KOPT-K1 (cell line): ENCODE measurements around the gene ASIC2.

Experiments used
- H3K27ac ChIP-seq: fragments of 200-600 bp; sonication (generic); 2 replicates; pipeline ENCODE4 v1.5.1; 2016; ENCODE audit warnings: antibody characterized with exemption, mild to moderate bottlenecking, low read depth, low read length; ENCODE audit not compliant: poor library complexity, severe bottlenecking
- H3K36me3 ChIP-seq: fragments of 200-600 bp; sonication (generic); 2 replicates; pipeline ENCODE4 v1.5.1; 2017; ENCODE audit warnings: antibody characterized with exemption, mild to moderate bottlenecking, low read length, moderate library complexity; ENCODE audit not compliant: insufficient read depth
- H3K9me3 ChIP-seq: fragments of 200-600 bp; sonication (generic); 2 replicates; pipeline ENCODE4 v1.5.1; 2017; ENCODE audit warnings: antibody characterized with exemption, low read length, mild to moderate bottlenecking; ENCODE audit not compliant: insufficient read depth, poor library complexity, severe bottlenecking

The ASIC2 gene

DNA sequence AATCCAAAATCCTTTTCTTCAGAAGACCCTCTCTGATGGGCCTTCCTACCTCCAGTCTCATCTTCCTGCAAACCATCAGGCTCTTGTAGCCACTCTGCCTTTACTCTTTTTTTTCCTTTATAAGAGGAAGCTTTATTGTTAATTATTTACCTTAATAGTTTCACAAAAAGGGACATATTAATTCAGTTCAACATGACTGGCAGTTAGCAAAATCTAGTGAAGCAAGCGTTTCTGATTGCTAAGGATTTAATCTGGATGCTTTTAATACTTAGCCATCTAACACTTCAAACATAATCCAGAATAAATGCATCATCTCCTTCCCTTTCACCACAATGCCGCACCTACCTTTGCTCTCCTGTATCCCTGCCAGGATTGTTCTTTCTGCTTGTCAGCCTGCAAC lies 239.4 kb downstream of the ASIC2 start:
- no peak overlapping the region for H3K27ac ChIP-seq
- H3K36me3 ChIP-seq, result no peaks in the 10 kb centered on the region
- H3K9me3 ChIP-seq, result no peaks in the 10 kb centered on the region

DNA sequence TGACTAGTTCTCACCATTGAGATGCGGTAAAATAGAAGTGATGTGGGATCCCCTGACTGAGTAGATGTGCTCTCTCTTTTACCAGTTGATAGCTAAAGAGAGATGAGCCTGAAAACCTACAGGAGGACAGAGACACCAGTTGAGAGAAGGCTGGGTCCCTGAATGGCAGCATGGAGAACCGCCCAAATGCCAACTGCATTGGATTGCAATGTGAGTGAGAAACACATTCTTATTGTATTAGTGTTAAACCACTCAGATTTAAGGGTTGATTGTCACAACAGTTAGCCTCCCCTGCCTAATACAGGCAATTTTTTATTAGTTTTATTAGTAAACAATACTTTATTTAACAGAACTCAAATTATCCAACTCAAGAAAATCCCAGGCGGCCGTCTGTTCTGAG lies 240.2 kb downstream of the ASIC2 start:
- Histone ChIP-seq H3K27ac (no peak overlapping the region), H3K9me3 (no peaks in the 10 kb centered on the region), H3K36me3 (no peaks in the 10 kb centered on the region)

DNA sequence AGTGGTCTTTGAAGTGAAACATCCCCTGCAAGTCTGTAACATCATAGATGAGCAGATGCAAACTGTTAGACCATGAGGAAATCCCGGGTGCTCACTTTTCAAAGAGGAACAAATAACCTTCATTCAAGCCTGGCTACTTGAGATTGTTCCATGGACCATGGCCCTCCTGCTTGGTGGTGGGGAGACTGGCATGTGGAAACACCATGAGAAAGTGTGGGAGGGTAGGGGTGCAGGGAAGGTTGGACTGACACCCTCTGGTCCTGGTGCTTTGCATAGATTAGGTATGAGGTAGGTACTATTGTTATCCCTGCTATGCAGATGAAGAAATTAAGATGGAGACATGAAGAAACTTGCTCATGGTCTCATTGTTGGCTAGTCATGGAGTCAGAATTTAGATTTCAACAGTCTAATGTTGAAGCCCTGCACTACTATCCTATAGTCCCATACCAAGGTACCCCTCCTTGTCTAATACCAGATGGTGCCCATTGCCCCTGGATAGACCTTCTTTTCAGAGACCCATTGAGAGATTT lies 242.4 kb downstream of the ASIC2 start:
- no peaks in the 10 kb centered on the region for H3K36me3 ChIP-seq
- H3K27ac ChIP-seq, result no peak overlapping the region
- no peaks in the 10 kb centered on the region for H3K9me3 ChIP-seq

DNA sequence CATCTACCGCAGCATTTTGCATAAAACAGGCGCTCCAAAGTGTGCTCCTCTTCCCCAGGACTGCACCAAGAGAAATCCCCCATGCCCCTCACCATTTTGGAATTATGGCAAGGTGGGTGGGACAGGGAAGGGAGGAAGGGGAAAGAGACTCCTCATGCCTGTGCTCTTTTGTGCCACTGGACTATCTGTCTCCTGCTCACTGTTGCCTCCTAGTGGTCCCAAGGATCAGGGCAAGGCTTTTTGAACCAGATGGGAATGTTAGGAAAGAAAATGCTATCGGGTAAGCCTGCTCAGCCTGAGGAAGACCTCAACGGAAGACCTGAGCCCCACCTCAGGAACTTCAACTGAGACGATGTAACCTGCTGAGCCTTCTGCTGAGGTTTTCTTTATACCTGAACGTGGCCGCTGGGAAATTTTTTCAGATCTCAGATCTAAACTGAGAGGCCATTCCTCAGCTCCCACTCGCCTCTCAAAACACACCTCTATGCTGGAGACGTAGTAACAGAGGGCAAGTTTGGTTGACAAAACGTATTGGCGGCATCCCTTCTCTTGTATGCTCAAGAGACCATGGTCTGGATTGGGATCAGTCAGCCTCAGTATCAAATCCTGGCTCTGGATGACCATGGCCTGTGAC lies 243.2 kb downstream of the ASIC2 start:
- no peaks in the 10 kb centered on the region for H3K36me3 ChIP-seq
- H3K9me3 ChIP-seq, result no peaks in the 10 kb centered on the region
- no peak overlapping the region for H3K27ac ChIP-seq

DNA sequence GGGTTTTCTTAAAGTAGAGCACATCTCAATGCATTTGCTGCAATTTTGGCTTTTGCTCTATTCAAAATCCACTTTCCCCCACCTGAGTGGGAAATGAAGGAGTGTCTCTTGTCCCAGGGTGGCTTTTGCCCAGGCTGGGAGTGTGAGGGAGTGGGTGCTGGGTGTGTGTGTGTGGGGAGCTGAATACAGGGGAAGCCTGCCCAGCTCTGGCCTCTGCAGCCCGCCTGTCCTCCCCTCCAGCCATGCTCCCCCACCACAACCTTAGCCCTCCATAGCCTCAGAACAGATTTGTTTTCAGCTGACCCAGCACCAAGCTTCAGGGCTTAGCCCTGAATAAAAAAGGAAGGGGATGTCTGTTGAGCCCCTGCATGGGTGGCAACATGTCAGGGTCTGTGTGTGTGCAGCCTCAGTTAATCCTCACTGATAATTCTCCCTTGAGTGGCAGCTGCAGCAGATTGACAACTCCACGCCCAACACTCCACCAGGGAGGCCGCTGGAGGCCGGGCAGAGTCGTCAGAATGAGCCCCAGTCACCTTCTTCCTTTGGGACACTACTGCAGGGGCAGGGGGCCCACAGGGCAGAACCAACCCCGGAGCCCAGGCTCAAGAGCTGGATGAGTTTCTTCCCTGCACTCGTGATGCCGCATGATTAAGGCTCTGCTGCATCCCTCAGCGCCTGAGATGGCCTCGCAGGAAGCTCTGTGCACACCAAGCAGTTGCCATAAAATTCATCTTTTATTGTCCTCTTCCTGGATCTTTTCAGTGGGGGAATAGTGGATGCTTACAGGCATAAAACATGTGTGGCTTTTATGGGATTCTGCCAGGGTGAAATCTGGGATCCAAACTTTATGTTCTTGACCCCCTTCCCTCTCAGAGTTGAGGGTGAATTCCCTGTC lies 246.5 kb downstream of the ASIC2 start:
- H3K36me3 ChIP-seq, result no peaks in the 10 kb centered on the region
- no peaks in the 10 kb centered on the region for H3K9me3 ChIP-seq
- H3K27ac ChIP-seq, result no peak overlapping the region

DNA sequence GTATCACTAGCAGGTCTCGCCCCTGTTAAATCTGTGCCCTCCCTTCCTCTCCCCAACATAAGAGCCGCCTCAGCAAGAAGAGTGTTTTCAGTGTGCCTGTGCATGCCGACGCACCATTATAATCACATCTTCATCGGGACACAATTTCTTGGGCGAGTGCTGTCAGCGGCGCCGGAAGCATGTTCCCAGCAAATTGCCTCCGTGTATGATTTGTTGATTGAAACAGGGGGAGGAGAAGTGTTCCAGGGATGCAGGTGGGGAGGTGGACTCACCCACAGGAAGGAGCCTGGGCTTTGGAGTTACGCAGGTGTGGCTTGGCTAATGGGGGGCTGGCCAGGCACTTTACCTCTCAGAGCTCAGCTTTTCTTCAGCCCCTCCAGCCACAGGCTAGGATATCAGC lies 247.9 kb downstream of the ASIC2 start:
- Histone ChIP-seq H3K9me3 (no peaks in the 10 kb centered on the region), H3K27ac (no peak overlapping the region), H3K36me3 (no peaks in the 10 kb centered on the region)

DNA sequence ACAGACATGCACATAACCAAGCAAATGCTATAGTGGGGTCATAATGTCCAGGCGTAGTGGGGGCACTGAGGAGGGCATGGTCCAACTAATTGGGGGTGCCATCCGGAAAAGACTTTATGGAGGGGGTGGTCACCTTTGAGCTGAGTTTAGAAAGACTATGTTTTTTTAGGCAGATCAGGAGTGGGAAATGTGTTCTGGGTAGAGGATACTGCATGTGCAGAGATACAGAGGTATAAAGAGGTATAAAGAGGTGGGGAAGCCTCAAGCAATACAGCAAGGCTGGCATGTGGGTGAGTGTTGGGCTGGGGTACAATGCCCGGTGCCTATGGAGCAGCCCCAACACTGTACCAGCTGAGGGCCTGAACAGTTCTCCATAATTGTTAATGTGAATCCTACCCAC lies 248.3 kb downstream of the ASIC2 start:
- Histone ChIP-seq H3K9me3 (no peaks in the 10 kb centered on the region), H3K36me3 (no peaks in the 10 kb centered on the region), H3K27ac (no peak overlapping the region)

DNA sequence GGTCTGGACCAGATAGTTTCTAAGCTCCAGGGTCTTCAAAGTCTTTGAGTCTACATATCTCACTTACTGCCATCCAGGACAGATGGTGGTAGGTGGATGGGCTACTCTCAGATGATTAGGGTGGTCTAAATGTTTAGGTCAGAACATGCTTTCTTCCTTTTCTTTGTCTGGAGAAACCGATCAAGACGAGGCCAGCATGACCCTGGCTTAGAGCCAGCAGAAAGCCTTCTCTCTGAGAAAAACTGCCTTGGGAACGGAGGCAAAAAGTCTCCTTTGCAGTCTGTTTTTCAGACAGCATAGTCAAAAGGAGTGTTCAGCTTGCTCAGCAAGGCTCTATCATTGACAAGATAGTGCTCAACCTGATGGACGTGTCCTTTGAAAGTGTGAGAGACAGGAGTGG lies 252.6 kb downstream of the ASIC2 start:
- Histone ChIP-seq H3K9me3 (no peaks in the 10 kb centered on the region), H3K36me3 (no peaks in the 10 kb centered on the region), H3K27ac (no peak overlapping the region)

DNA sequence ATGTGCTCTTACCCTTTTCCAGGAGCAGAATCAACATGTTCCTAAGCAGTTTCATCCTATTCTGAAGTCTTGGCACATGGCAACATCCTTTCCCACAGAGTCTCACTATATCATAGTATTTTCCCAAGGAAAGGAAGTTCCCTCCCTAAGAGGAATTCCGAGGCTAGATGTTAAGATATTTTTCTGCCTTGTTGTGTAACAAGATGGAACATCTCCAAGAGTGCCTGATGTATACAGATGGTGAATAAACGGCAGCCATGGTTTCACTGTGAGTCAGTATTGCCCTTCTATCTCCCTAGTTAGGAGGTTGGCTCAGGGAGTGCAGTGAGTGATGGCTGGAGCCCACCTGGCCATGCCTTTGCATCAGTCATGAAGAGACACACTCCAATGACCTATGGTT lies 253.2 kb downstream of the ASIC2 start:
- Histone ChIP-seq H3K27ac (no peak overlapping the region), H3K9me3 (no peaks in the 10 kb centered on the region), H3K36me3 (no peaks in the 10 kb centered on the region)

DNA sequence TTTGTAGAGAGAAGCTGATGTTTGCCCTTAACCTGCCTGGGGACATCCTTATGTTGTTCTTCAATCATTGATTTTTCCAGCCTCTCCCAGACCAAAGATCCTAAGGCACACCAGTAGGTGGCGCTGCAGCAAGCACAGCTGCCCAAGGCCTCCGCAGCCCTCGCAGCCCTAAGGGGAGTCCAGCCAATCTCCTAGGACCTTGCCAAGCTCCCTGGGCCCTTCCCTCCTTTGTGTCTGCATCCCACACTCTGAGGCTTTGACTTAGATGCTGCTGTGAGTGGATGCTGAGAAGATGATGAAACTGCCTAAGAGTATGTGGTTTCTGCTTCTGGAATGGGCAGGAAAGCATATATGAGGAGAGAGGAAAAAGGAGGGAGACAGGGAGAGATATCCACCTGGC lies 254.4 kb downstream of the ASIC2 start:
- no peak overlapping the region for H3K27ac ChIP-seq
- H3K36me3 ChIP-seq, result no peaks in the 10 kb centered on the region
- no peaks in the 10 kb centered on the region for H3K9me3 ChIP-seq

DNA sequence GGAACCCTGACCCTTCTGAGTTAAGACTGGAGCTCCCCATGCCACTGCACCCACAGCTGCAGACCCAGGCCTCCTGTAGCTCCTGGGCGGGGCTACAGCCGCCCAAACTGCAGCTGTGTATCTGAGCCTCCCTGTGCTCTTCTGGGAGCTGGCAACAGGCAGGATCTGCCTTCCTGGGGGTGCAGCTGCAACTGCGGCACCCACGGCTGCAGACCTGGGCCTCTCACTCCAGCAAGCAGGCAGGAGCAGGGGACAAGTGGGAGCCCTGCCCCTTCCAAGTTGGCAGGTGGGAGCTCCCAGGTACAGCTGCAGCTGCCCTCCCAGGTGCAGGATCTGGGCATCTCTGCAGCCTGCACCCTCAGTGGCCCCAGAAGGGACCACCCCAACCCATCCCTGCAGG lies 259.9 kb downstream of the ASIC2 start:
- Histone ChIP-seq H3K27ac (no peak overlapping the region), H3K9me3 (no peaks in the 10 kb centered on the region), H3K36me3 (no peaks in the 10 kb centered on the region)

DNA sequence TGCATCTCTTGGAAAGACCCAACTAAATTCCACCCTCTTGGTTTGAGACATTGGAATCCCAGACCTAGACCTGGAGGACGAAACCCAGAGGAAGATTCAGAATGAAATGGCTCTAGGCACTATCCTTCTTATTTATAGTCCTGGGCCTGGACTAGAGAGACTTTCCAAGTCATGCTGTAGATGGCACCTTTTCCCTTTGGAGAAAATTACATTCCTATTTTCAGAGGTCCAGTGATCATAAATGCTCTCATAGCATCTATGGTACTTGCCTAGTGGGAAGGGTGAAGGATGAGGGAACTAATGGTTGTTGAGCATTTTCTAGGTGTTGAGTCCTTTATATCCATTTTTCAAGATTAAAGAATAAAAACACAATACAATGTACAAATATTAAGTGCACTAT lies 264.3 kb downstream of the ASIC2 start:
- Histone ChIP-seq H3K9me3 (no peaks in the 10 kb centered on the region), H3K36me3 (no peaks in the 10 kb centered on the region), H3K27ac (no peak overlapping the region)

DNA sequence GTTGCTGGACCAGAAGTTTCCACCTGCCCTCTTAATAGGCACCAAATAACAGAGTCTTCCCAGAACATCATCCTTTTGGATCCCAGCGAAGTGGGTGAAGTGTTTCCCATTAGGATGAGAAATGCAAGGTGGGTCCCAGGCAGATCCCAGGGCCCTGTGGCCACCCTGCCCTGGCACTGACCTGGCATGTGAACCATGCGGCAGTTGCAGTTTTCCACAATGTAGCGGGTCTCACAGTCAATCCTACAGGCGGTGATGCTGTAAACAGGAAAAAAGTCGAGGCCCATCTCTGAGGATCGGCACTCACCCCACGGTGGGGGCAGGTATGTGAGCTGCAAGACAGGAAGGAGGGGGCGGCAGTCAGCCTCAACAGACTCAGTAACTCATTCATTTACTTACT lies 265.0 kb downstream of the ASIC2 start:
- H3K9me3 ChIP-seq, result no peaks in the 10 kb centered on the region

DNA sequence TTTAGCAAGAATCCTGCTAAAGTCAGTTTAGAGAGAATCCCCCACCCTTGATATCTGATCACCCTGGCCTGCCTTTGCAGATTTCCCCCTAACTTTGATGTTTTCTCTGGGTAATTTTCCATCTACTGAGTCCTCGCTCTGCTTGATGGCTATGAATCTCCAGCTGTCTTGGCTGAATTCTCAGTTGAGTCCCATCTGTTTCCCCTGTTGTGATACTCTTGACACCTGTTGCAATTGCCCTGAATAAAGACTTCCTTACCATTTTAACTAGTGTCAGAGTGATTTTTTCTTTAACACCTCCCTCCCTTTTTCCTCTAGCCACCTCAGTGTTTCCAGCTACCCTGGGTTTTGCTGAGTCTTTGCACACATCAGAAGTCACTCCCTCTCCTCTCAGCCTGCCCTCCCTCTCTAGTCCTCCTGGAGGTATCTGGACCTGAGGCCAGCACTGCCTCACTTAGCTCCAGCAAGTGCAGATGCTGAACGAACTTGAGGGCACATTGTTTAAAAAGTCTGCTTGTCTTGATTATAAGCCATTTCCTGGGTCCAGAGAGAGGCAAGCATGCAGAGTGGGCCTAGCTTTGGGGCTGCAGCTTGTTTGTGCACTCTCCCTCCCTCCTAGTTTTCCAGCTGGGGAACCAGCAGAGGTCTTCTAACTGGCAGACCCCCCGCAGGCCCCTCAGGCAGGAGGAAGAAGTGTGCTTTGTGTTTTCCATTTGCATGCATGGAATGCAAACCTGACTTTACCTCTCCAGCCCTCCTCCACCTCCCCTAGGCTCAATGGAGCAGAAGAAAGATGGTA lies 268.2 kb downstream of the ASIC2 start:
- Histone ChIP-seq H3K27ac (no peak overlapping the region), H3K9me3 (no peaks in the 10 kb centered on the region), H3K36me3 (no peaks in the 10 kb centered on the region)

More for the DNA sequence above, 265.0 kb downstream of the ASIC2 start:
- Histone ChIP-seq H3K27ac (no peak overlapping the region), H3K36me3 (no peaks in the 10 kb centered on the region)

DNA sequence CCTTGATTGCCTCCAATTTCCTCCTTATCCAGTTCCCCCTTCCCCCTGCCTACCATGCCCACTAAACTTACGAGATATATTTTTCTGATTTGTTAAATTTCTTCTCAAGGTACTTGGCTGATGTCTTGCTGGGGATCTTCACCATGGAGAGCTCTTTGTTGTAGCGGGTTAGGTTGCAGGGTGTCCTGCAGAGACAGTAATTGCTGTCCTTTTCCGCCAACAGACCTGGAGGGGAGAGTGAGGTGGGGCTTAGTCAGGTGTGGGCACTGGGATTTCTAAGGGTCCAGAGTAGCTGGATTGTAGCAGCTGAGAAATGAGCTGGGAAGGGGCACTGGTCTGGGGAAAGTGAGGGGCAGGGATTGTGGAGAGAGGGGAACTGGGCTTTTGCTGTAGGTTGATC lies 269.3 kb downstream of the ASIC2 start:
- Histone ChIP-seq H3K9me3 (no peaks in the 10 kb centered on the region), H3K27ac (no peak overlapping the region), H3K36me3 (no peaks in the 10 kb centered on the region)
